HCT116 (cell line): ENCODE data around the gene MYO1F. TPM values are rescaled to one million over a fixed set of nuclear protein-coding genes. Genes with fewer than 3 reads are reported as not detected.
"Not testable (repeated sequence)": the region's sequence is repeated elsewhere in the genome, so short reads cannot be mapped to it uniquely, and the experiment has no call there.

Source experiments
- ATAC-seq: fragments of 200-7000 bp; cut with Tn5 transposase; 2 replicates; pipeline ENCODE4 v1.9.1; 2020; ENCODE audit warnings: mild to moderate bottlenecking, moderate library complexity
- BruUV-seq: library from RNA; stranded (reverse); fragments of 400-500 nt; replicated peaks from 2 replicates; lab custom pipeline; 2021; lab: Mats Ljungman, UMichigan
- CTCF ChIA-PET: fragments of 300-600 bp; sonication (Branson Sonifier 250); formaldehyde crosslinking; loops from one replicate; lab custom pipeline; 2021; ENCODE audit warnings: antibody characterized with exemption; lab: Charles Lee
- POLR2A ChIA-PET: fragments of 300-600, 350-600 bp; sonication (Branson Sonifier 250); formaldehyde crosslinking; loops from one replicate; lab custom pipeline; 2021; ENCODE audit warnings: antibody characterized with exemption; lab: Charles Lee
- RAD21 ChIA-PET, 2 experiments: fragments of 300-600 bp; sonication (Branson Sonifier 250); formaldehyde crosslinking; loops; one replicate each; lab custom pipeline; 2023; ENCODE audit warnings: low total read pairs in 2 of 2; ENCODE audit not compliant: uncharacterized antibody in 2 of 2, unreplicated experiment in 2 of 2, low non-redundant PET in 1 of 2; lab: Charles Lee
- DNase-seq: peaks from one replicate; pipeline ENCODE4 v3.0.0-alpha.2; 2010; ENCODE audit warnings: low read depth, low spot score
- H2AFZ ChIP-seq: fragments of 200-600 bp; shearing (Covaris generic), sonication (generic); 2 replicates; pipeline ENCODE4 v1.6.1; 2017; ENCODE audit warnings: low read depth, mixed run types, mixed read lengths, antibody characterized with exemption, low read length; ENCODE audit not compliant: poor library complexity, severe bottlenecking
- H3K27ac ChIP-seq: 2 replicates; pipeline ENCODE4 v1.5.1; 2012; ENCODE audit warnings: low read depth, low read length
- H3K27me3 ChIP-seq: fragments of 200-600 bp; sonication (generic); 2 replicates; pipeline ENCODE4 v1.6.1; 2016; ENCODE audit warnings: mixed run types, low read length, mixed read lengths; ENCODE audit not compliant: insufficient read depth
- H3K36me3 ChIP-seq, 2 experiments: fragments of 200-500 bp in 1 of 2; fragments of 200-600 bp in 1 of 2; sonication (Bioruptor generic) in 1 of 2; sonication (generic) in 1 of 2; 2 replicates each; pipeline versions ENCODE4 v1.5.1 to v1.6.1; 2014 to 2016; ENCODE audit warnings: low read length in 2 of 2, inconsistent platforms in 1 of 2, mixed read lengths in 1 of 2, mixed run types in 1 of 2; ENCODE audit not compliant: insufficient read depth in 2 of 2, control insufficient read depth in 1 of 2
- H3K4me1 ChIP-seq, 2 experiments: fragments of 200-600 bp in 1 of 2; sonication (generic) in 1 of 2; 2 replicates each; pipeline versions ENCODE4 v1.5.1 to v1.6.1; 2012 to 2017; ENCODE audit warnings: low read length in 2 of 2, inconsistent platforms in 1 of 2, mild to moderate bottlenecking in 1 of 2, mixed read lengths in 1 of 2, mixed run types in 1 of 2, moderate library complexity in 1 of 2; ENCODE audit not compliant: insufficient read depth in 2 of 2, control insufficient read depth in 1 of 2
- H3K4me2 ChIP-seq: fragments of 200-600 bp; sonication (generic); 2 replicates; pipeline ENCODE4 v1.6.1; 2017; ENCODE audit warnings: mixed run types, low read length, mixed read lengths
- H3K4me3 ChIP-seq, 2 experiments: fragments of 200-600 bp in 1 of 2; sonication (generic) in 1 of 2; replicated peaks in 1 of 2; 2 replicates each; pipeline ENCODE4 v1.5.1; 2011 to 2016; ENCODE audit warnings: low read length in 2 of 2, control low read depth in 1 of 2, low read depth in 1 of 2, mild to moderate bottlenecking in 1 of 2, mixed read lengths in 1 of 2, mixed run types in 1 of 2
- H3K79me2 ChIP-seq: fragments of 200-600 bp; sonication (generic); 2 replicates; pipeline ENCODE4 v1.6.1; 2017; ENCODE audit warnings: mild to moderate bottlenecking, mixed run types, low read length, moderate library complexity, mixed read lengths; ENCODE audit not compliant: insufficient read depth
- H3K9ac ChIP-seq: fragments of 200-600 bp; sonication (generic); 2 replicates; pipeline ENCODE4 v1.6.1; 2016; ENCODE audit warnings: low read length, mixed read lengths
- H3K9me2 ChIP-seq: fragments of 200-600 bp; sonication (generic), shearing (Covaris generic); 2 replicates; pipeline ENCODE4 v1.6.1; 2017; ENCODE audit warnings: mixed run types, mild to moderate bottlenecking, moderate library complexity; ENCODE audit not compliant: insufficient read depth
- H3K9me3 ChIP-seq, 2 experiments: fragments of 200-500 bp in 1 of 2; fragments of 200-600 bp in 1 of 2; sonication (Bioruptor generic) in 1 of 2; sonication (generic) in 1 of 2; 2 replicates each; pipeline ENCODE4 v1.6.1; 2014 to 2017; ENCODE audit warnings: low read length in 2 of 2, mixed read lengths in 2 of 2, inconsistent platforms in 1 of 2, low read depth in 1 of 2, mild to moderate bottlenecking in 1 of 2, mixed run types in 1 of 2, moderate library complexity in 1 of 2; ENCODE audit not compliant: control insufficient read depth in 1 of 2, insufficient read depth in 1 of 2
- H4K20me1 ChIP-seq: fragments of 200-600 bp; sonication (generic), shearing (Covaris generic); 2 replicates; pipeline ENCODE4 v1.6.1; 2017; ENCODE audit warnings: mixed run types, mild to moderate bottlenecking, moderate library complexity; ENCODE audit not compliant: insufficient read depth
- CBX3 ChIP-seq: IDR thresholded peaks from 2 replicates; pipeline ENCODE4 v1.6.1; 2012; ENCODE audit warnings: low read depth
- FOSL1 ChIP-seq: IDR thresholded peaks from 2 replicates; pipeline ENCODE4 v1.6.1; 2012; ENCODE audit warnings: low read depth
- RAD21 ChIP-seq: IDR thresholded peaks from 2 replicates; pipeline ENCODE4 v1.6.1; 2012; ENCODE audit warnings: low read depth, mild to moderate bottlenecking
- intact Hi-C: fragments of 100-400 bp; cut with micrococcal nuclease; formaldehyde crosslinking; loops from 2 replicates; pipeline ENCODE4 v1.10.0; 2022
- total RNA-seq: library from RNA; stranded (reverse); gene quantifications from one replicate; pipeline ENCODE4 v1.2.1, GENCODE V29; 2021; ENCODE audit not compliant: unreplicated experiment
- TF ChIP-seq, protein P1 (sequence below), 3 experiments: fragments of 200-600 bp in 1 of 3; sonication (generic) in 1 of 3; IDR thresholded peaks in 2 of 3; conservative IDR thresholded peaks in 1 of 3; 2 replicates each; pipeline ENCODE4 v1.5.1; 2012 to 2017; ENCODE audit warnings: low read depth in 2 of 3, low read length in 2 of 3, antibody characterized with exemption in 1 of 3, borderline replicate concordance in 1 of 3, control low read depth in 1 of 3, mild to moderate bottlenecking in 1 of 3, mixed read lengths in 1 of 3, mixed run types in 1 of 3, moderate library complexity in 1 of 3; ENCODE audit not compliant: insufficient read depth in 1 of 3

Gene MYO1F
- total RNA-seq, 1 experiment from 2014 or later, result 0.39 TPM

DNA sequence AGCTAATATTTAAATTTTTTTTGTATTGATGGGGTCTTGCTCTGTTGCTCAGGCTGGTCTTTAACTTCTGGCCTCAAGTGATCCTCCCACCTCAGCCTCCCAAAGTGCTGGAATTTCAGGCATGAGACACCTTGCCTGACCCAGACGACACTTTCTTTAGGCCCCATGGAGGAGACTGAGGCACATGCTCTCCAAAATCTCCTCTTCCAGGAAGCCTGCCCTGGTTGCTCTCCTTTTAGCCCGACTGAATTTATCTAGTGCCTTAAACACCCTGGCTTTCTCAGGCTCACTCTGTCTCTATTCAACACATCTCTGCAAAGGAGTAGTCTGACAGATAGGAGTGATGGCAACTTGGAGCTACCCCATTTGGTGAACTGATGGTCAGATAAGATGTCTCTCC lies 18.9 kb downstream of the MYO1F start (continued):
- TF ChIP-seq RAD21, result no peak
- TF ChIP-seq, all 23 proteins: peak for 0

DNA sequence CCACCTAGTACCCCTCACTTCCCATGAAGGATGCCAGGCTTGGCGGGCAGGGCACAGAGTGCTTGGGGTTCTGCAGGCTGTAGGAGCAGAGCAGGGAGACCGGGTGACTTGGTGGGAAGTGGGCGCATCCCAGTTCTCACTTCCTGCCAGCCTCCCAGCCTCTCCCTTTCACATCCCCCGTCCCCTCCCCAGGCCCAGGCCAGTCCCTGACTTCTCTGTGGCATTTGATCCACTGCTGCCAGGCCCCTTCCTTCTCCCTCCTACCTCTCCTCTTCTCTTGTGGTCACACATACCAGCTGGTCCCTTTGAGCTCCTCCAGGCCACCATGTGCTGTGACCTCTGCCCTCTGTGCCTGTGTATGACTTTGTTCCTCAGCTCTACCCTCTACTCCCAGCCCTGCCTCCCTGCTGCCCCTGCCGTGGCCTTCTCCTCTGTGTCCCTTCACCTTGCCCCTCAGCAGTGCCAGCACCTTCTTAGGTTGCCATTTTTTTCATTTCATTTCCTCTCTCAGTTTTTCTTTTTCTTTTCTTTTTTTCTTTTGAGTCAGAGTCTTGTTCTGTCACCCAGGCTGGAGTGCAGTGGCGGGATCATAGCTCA lies 19.5 kb downstream of the MYO1F start:
- no peak overlapping the region for H3K27ac ChIP-seq
- H4K20me1 ChIP-seq, result no peaks in the 10 kb centered on the region
- ChIA-PET POLR2A (interaction anchor here (2.2 kb wide), 1 partner anchor 44 kb away, joined by 8 read pairs; the partner anchor contains the start of gene ZNF414), RAD21 (no interaction called here), CTCF (interaction anchor here (1.6 to 2.5 kb wide), 2 partner anchors 21 to 23 kb away, joined by 4 to 10 read pairs; partner anchors contain the start of gene MYO1F)
- peaks cover 0 to 5% of the 10 kb centered on the region in 2 experiments; a peak in 1 of 4 replicates for H3K4me1 ChIP-seq
- no TSS peak for BruUV-seq
- no peaks in the 10 kb centered on the region for H3K36me3 ChIP-seq
- ATAC-seq (no peak), DNase-seq (no peak)
- H3K9me2 ChIP-seq, result no peaks in the 10 kb centered on the region
- TF ChIP-seq, protein P1, sequence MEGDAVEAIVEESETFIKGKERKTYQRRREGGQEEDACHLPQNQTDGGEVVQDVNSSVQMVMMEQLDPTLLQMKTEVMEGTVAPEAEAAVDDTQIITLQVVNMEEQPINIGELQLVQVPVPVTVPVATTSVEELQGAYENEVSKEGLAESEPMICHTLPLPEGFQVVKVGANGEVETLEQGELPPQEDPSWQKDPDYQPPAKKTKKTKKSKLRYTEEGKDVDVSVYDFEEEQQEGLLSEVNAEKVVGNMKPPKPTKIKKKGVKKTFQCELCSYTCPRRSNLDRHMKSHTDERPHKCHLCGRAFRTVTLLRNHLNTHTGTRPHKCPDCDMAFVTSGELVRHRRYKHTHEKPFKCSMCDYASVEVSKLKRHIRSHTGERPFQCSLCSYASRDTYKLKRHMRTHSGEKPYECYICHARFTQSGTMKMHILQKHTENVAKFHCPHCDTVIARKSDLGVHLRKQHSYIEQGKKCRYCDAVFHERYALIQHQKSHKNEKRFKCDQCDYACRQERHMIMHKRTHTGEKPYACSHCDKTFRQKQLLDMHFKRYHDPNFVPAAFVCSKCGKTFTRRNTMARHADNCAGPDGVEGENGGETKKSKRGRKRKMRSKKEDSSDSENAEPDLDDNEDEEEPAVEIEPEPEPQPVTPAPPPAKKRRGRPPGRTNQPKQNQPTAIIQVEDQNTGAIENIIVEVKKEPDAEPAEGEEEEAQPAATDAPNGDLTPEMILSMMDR (IDR thresholded peaks at IDR 0.05 in 2 of 3, conservative IDR thresholded peaks at IDR 0.05 in 1 of 3; ENCODE audit: borderline replicate concordance in 1 of 3, insufficient read depth in 1 of 3, low read depth in 2 of 3, low read length in 2 of 3), result no peak
- TF ChIP-seq FOSL1 (no peak), CBX3 (no peak)
- intact Hi-C loops, result no loop called here
- H3K9me3 ChIP-seq, result no peaks in the 10 kb centered on the region
- H3K27me3 ChIP-seq, result no peaks in the 10 kb centered on the region
- no peak overlapping the region for H3K4me2 ChIP-seq
- no peak overlapping the region for H2AFZ ChIP-seq
- H3K4me3 ChIP-seq, result no peak overlapping the region
- no peaks in the 10 kb centered on the region for H3K79me2 ChIP-seq
- no peak overlapping the region for H3K9ac ChIP-seq

DNA sequence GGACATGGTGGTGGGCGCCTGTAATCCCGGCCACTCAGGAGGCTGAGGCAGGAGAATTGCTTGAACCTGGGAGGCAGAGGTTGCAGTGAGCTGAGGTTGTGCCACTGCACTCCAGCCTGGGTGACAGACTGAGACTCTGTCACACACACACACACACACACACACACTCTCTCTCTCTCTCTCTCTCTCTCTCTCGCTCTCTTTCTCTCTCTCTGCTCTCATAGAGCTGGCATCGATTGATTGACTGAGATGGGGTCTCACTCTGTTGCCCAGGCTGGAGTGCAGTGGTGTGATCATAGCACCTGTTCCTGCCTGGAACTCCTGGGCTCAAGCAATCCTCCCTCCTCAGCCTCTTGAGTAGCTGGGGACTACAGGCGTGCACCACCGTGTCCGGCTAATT lies 23.5 kb downstream of the MYO1F start:
- H3K27me3 ChIP-seq, CTCF ChIA-PET, H3K4me3 ChIP-seq, H2AFZ ChIP-seq, H3K4me1 ChIP-seq, H3K9me2 ChIP-seq, H3K4me2 ChIP-seq, H3K27ac ChIP-seq, BruUV-seq, DNase-seq, intact Hi-C loops, H4K20me1 ChIP-seq, ATAC-seq, H3K9ac ChIP-seq, POLR2A ChIA-PET, H3K9me3 ChIP-seq, RAD21 ChIA-PET, H3K36me3 ChIP-seq, H3K79me2 ChIP-seq: not testable (repeated sequence)
